A172 (cell line): ENCODE results near the gene STK25. TPM values are rescaled to one million over a fixed set of nuclear protein-coding genes. Genes with fewer than 3 reads are reported as not detected.

Source experiments
- DNase-seq: peaks from one replicate; pipeline ENCODE4 v3.0.0-alpha.2; 2015; ENCODE audit warnings: low spot score
- total RNA-seq: library from RNA; depleted of rRNA; stranded (reverse); fragments of >200 nt; shearing (Covaris generic); gene quantifications from 2 replicates; pipeline ENCODE4 v1.2.3, GENCODE V29; 2014; rRNA removed

Gene STK25
- 201 and 202 TPM in 2 replicates for total RNA-seq

- DNase-seq: peak; percentile 94
Measured at GRCh38 chr2:241508240-241509154, at the start of gene STK25. STK25 (minus strand) TSS chr2:241508584; CDS start chr2:241508035, 549 bp downstream.

GRCh38 chr2:241556746-241557145, 48.4 kb upstream of the STK25 start:
- DNase-seq: no peak

- DNase-seq: no peak
Measured at GRCh38 chr2:241555711-241556110, 47.3 kb upstream of the STK25 start.

GRCh38 chr2:241554610-241555322, 46.4 kb upstream of the STK25 start:
- no peak for DNase-seq

GRCh38 chr2:241553981-241554380, 45.6 kb upstream of the STK25 start:
- DNase-seq: no peak

- DNase-seq: no peak
Measured at GRCh38 chr2:241553512-241553830, 45.1 kb upstream of the STK25 start.

GRCh38 chr2:241551998-241552737, 43.8 kb upstream of the STK25 start:
- no peak for DNase-seq

GRCh38 chr2:241551599-241551997, 43.2 kb upstream of the STK25 start:
- DNase-seq: no peak

GRCh38 chr2:241550616-241551580, 42.5 kb upstream of the STK25 start:
- DNase-seq: no peak

GRCh38 chr2:241548451-241548835, 40.1 kb upstream of the STK25 start:
- no peak for DNase-seq

- no peak for DNase-seq
Measured at GRCh38 chr2:241547781-241548450, 39.5 kb upstream of the STK25 start.

- DNase-seq: peak; percentile 97
Measured at GRCh38 chr2:241546771-241547498, 38.6 kb upstream of the STK25 start.

GRCh38 chr2:241545523-241546473, 37.4 kb upstream of the STK25 start:
- no peak for DNase-seq

- peak; percentile 85 for DNase-seq
Measured at GRCh38 chr2:241545106-241545505, 36.7 kb upstream of the STK25 start.

GRCh38 chr2:241542278-241542605, 33.9 kb upstream of the STK25 start:
- no peak for DNase-seq

- no peak for DNase-seq
Measured at GRCh38 chr2:241541564-241542277, 33.3 kb upstream of the STK25 start.

GRCh38 chr2:241540771-241541561, 32.6 kb upstream of the STK25 start:
- no peak for DNase-seq
